Epithelial cell of esophagus (primary cell): Measurements from ENCODE around the gene NPPA.
A peak's percentile ranks its signal among the peaks of the same experiment; 100 is the strongest.

ENCODE experiments used
- DNase-seq: peaks from one replicate; pipeline ENCODE4 v3.0.0; 2010; ENCODE audit warnings: low read depth
- H3K4me3 ChIP-seq: 2 replicates; pipeline ENCODE4 v1.5.1; 2011; ENCODE audit warnings: mild to moderate bottlenecking, low read length, control low read depth
- CTCF ChIP-seq: IDR thresholded peaks from 2 replicates; pipeline ENCODE4 v1.5.1; 2011; ENCODE audit warnings: low read depth, mild to moderate bottlenecking, low read length, control low read depth, inconsistent platforms; ENCODE audit not compliant: insufficient read depth; ENCODE audit errors: missing control alignments

Gene NPPA

GRCh38 chr1:11826946-11827345 lies 20.6 kb downstream of the NPPA start:
- no peak for DNase-seq
- TF ChIP-seq CTCF = no peak
- no peak overlapping the region for H3K4me3 ChIP-seq

- no peak for DNase-seq
- no peak overlapping the region for H3K4me3 ChIP-seq
- TF ChIP-seq CTCF = no peak
Observed at GRCh38 chr1:11825131-11825530, 22.5 kb downstream of the NPPA start.

GRCh38 chr1:11823366-11824137 lies 24.0 kb downstream of the NPPA start:
- DNase-seq = no peak
- TF ChIP-seq CTCF = no peak
- no peak overlapping the region for H3K4me3 ChIP-seq

GRCh38 chr1:11822091-11822490 lies 25.5 kb downstream of the NPPA start:
- H3K4me3 ChIP-seq = no peak overlapping the region
- DNase-seq = no peak
- TF ChIP-seq CTCF = no peak

GRCh38 chr1:11817192-11817591 lies 30.4 kb downstream of the NPPA start:
- H3K4me3 ChIP-seq = no peak overlapping the region
- no peak for TF ChIP-seq CTCF
- DNase-seq = no peak

GRCh38 chr1:11813021-11813420 lies 34.6 kb downstream of the NPPA start:
- no peak for DNase-seq
- H3K4me3 ChIP-seq = no peak overlapping the region
- TF ChIP-seq CTCF = no peak

GRCh38 chr1:11807133-11807532 lies 40.5 kb downstream of the NPPA start:
- peak overlapping the region; percentile 74 for H3K4me3 ChIP-seq
- no peak for DNase-seq
- no peak for TF ChIP-seq CTCF
